Measurements from ENCODE around the gene CCDC188. TPM values are rescaled to one million over a fixed set of nuclear protein-coding genes. Genes with fewer than 3 reads are reported as not detected.

CCDC188 gene
- total RNA-seq, 2 donors from 2014 or later: not detected

- Histone ChIP-seq H3K4me1 (ENCODE audit: control insufficient read depth in 1 of 2, low read depth in 2 of 2) (peaks cover 22 to 45% of the 10 kb centered on the region in 2 donors), H3K4me3 (peak overlapping the region; percentile 90)
- ATAC-seq (ENCODE audit: insufficient number of reproducible peaks, low FRiP score, low read depth): peak; percentile 80
Measured at GRCh38 chr22:20130731-20131596, 19.9 kb downstream of the CCDC188 start.

GRCh38 chr22:20130319-20130718 lies 20.5 kb downstream of the CCDC188 start:
- Histone ChIP-seq H3K4me3 (peak overlapping the region; percentile 90), H3K36me3 (peaks cover 15% of the 10 kb centered on the region), H3K9me3 (no peaks in the 10 kb centered on the region), H3K27ac (peak overlapping the region; percentile 93 to 95), H3K27me3 (replicated peaks; ENCODE audit: insufficient read depth) (no peaks in the 10 kb centered on the region), H3K4me1 (ENCODE audit: control insufficient read depth in 1 of 2, low read depth in 2 of 2) (peaks cover 15 to 38% of the 10 kb centered on the region in 2 donors)
- no peak for TF ChIP-seq CTCF (IDR thresholded peaks at IDR 0.05)
- DNase-seq (ENCODE audit: low spot score) (no peak), ATAC-seq (ENCODE audit: insufficient number of reproducible peaks, low FRiP score, low read depth) (no peak)

More at GRCh38 chr22:20130731-20131596, 19.9 kb downstream of the CCDC188 start:
- no peak for TF ChIP-seq CTCF (IDR thresholded peaks at IDR 0.05)
- peak overlapping the region; percentile 93 to 95 for H3K27ac ChIP-seq
- H3K9me3 ChIP-seq: no peaks in the 10 kb centered on the region
- H3K36me3 ChIP-seq: peaks cover 9% of the 10 kb centered on the region
- no peaks in the 10 kb centered on the region for H3K27me3 ChIP-seq (replicated peaks; ENCODE audit: insufficient read depth)
- peak; percentile 68 for DNase-seq (ENCODE audit: low spot score)

- Histone ChIP-seq H3K9me3 (no peaks in the 10 kb centered on the region), H3K4me3 (no peak overlapping the region), H3K27ac (no peak overlapping the region), H3K4me1 (ENCODE audit: control insufficient read depth in 1 of 2, low read depth in 2 of 2) (peaks cover 11 to 33% of the 10 kb centered on the region in 2 donors), H3K36me3 (peaks cover 17% of the 10 kb centered on the region), H3K27me3 (replicated peaks; ENCODE audit: insufficient read depth) (no peaks in the 10 kb centered on the region)
- no peak for DNase-seq (ENCODE audit: low spot score)
- ATAC-seq (ENCODE audit: insufficient number of reproducible peaks, low FRiP score, low read depth): no peak
- TF ChIP-seq CTCF (IDR thresholded peaks at IDR 0.05): no peak
Measured at GRCh38 chr22:20129747-20130014, 21.2 kb downstream of the CCDC188 start.

GRCh38 chr22:20128902-20129746 lies 21.7 kb downstream of the CCDC188 start:
- Histone ChIP-seq H3K4me1 (ENCODE audit: control insufficient read depth in 1 of 2, low read depth in 2 of 2) (peaks cover 11 to 29% of the 10 kb centered on the region in 2 donors), H3K4me3 (no peak overlapping the region), H3K27ac (no peak overlapping the region), H3K27me3 (replicated peaks; ENCODE audit: insufficient read depth) (no peaks in the 10 kb centered on the region), H3K36me3 (peaks cover 17% of the 10 kb centered on the region), H3K9me3 (no peaks in the 10 kb centered on the region)
- DNase-seq (ENCODE audit: low spot score): no peak
- no peak for ATAC-seq (ENCODE audit: insufficient number of reproducible peaks, low FRiP score, low read depth)
- peak; percentile 16 for TF ChIP-seq CTCF (IDR thresholded peaks at IDR 0.05)

- no peak overlapping the region for H3K27ac ChIP-seq
- H3K27me3 ChIP-seq (replicated peaks; ENCODE audit: insufficient read depth): no peaks in the 10 kb centered on the region
- H3K36me3 ChIP-seq: peaks cover 20% of the 10 kb centered on the region
- peaks cover 11 to 23% of the 10 kb centered on the region in 2 donors for H3K4me1 ChIP-seq (ENCODE audit: control insufficient read depth in 1 of 2, low read depth in 2 of 2)
- H3K4me3 ChIP-seq: no peak overlapping the region
- ATAC-seq (ENCODE audit: insufficient number of reproducible peaks, low FRiP score, low read depth) (no peak), DNase-seq (ENCODE audit: low spot score) (no peak)
- no peak for TF ChIP-seq CTCF (IDR thresholded peaks at IDR 0.05)
- H3K9me3 ChIP-seq: no peaks in the 10 kb centered on the region
Measured at GRCh38 chr22:20128619-20128901, 22.3 kb downstream of the CCDC188 start.

Data from thoracic aorta (tissue), 2 donors.